Measurements from ENCODE around the gene YBX2.

The YBX2 gene

GRCh38 chr17:7261379-7262191 lies 32.9 kb downstream of the YBX2 start:
- Histone ChIP-seq H3K4me1 (ENCODE audit: control insufficient read depth, insufficient read depth, low read depth, low read length) (peaks cover 26% of the 10 kb centered on the region), H3K79me1 (replicated peaks; ENCODE audit: low read length, poor library complexity, severe bottlenecking) (peaks cover 3% of the 10 kb centered on the region), H2AFZ (ENCODE audit: low read depth, low read length) (peak overlapping the region; percentile 78), H3K4me2 (ENCODE audit: low read length, poor library complexity, severe bottlenecking) (peak overlapping the region; percentile 86), H2BK15ac (ENCODE audit: low read depth, poor library complexity, severe bottlenecking) (no peak overlapping the region), H3K14ac (ENCODE audit: low read length in 2 of 2) (peak overlapping the region in 1 of 2 experiments; percentile 2), H3K18ac (ENCODE audit: low read depth in 1 of 2, low read length in 2 of 2) (peak overlapping the region; percentile 40 to 94), H3K4me3 (ENCODE audit: insufficient read depth in 1 of 2, low read depth in 1 of 2, low read length in 2 of 2) (peak overlapping the region; percentile 56 to 68), H3K9ac (ENCODE audit: low read length) (peak overlapping the region; percentile 72), H3K9me3 (ENCODE audit: control insufficient read depth, low read length) (no peaks in the 10 kb centered on the region), H3K23ac (ENCODE audit: low read length in 2 of 2) (peak overlapping the region in 1 of 2 experiments; percentile 91), H2BK5ac (ENCODE audit: low read depth, low read length, poor library complexity, severe bottlenecking) (no peak overlapping the region), H3K27me3 (ENCODE audit: control insufficient read depth in 1 of 2, insufficient read depth in 1 of 2, low read length in 2 of 2) (peaks cover 13 to 21% of the 10 kb centered on the region in 2 experiments), H4K91ac (ENCODE audit: low read length) (peak overlapping the region; percentile 80), H3K4ac (ENCODE audit: low read depth in 1 of 2, low read length in 2 of 2) (peak overlapping the region; percentile 54 to 73), H2AK5ac (ENCODE audit: low read length, severe bottlenecking) (no peak overlapping the region), H3K27ac (ENCODE audit: low read length, poor library complexity, severe bottlenecking) (no peak overlapping the region), H2BK120ac (ENCODE audit: low read depth, low read length) (peak overlapping the region; percentile 29), H4K8ac (ENCODE audit: low read length) (peak overlapping the region; percentile 98), H3K36me3 (ENCODE audit: control insufficient read depth in 1 of 2, insufficient read depth in 2 of 2, low read depth in 1 of 2, low read length in 2 of 2) (peaks cover 26 to 29% of the 10 kb centered on the region in 2 experiments), H2BK12ac (ENCODE audit: low read length in 2 of 2) (peak overlapping the region in 1 of 2 experiments; percentile 0)
- DNase-seq: no peak
- WGBS: 10% methylated on average over 58 of the region's 71 CpGs

- no peak for DNase-seq
- no peak overlapping the region for H2BK15ac ChIP-seq (ENCODE audit: low read depth, poor library complexity, severe bottlenecking)
- H3K4ac ChIP-seq (ENCODE audit: low read depth in 1 of 2, low read length in 2 of 2): peak overlapping the region; percentile 54 to 73
- peak overlapping the region in 1 of 2 experiments; percentile 19 for H2BK12ac ChIP-seq (ENCODE audit: low read length in 2 of 2)
- peaks cover 26% of the 10 kb centered on the region for H3K4me1 ChIP-seq (ENCODE audit: control insufficient read depth, insufficient read depth, low read depth, low read length)
- no peak overlapping the region for H3K27ac ChIP-seq (ENCODE audit: low read length, poor library complexity, severe bottlenecking)
- peak overlapping the region; percentile 80 for H4K91ac ChIP-seq (ENCODE audit: low read length)
- H2BK5ac ChIP-seq (ENCODE audit: low read depth, low read length, poor library complexity, severe bottlenecking): no peak overlapping the region
- peaks cover 32 to 36% of the 10 kb centered on the region in 2 experiments for H3K36me3 ChIP-seq (ENCODE audit: control insufficient read depth in 1 of 2, insufficient read depth in 2 of 2, low read depth in 1 of 2, low read length in 2 of 2)
- peak overlapping the region; percentile 72 for H3K9ac ChIP-seq (ENCODE audit: low read length)
- peak overlapping the region in 1 of 2 experiments; percentile 91 for H3K23ac ChIP-seq (ENCODE audit: low read length in 2 of 2)
- WGBS: 14% methylated on average over 54 of the region's 54 CpGs
- H4K8ac ChIP-seq (ENCODE audit: low read length): peak overlapping the region; percentile 98
- H3K27me3 ChIP-seq (ENCODE audit: control insufficient read depth in 1 of 2, insufficient read depth in 1 of 2, low read length in 2 of 2): peaks cover 13 to 21% of the 10 kb centered on the region in 2 experiments
- no peak overlapping the region for H3K14ac ChIP-seq (ENCODE audit: low read length in 2 of 2)
- H2BK120ac ChIP-seq (ENCODE audit: low read depth, low read length): peak overlapping the region; percentile 29
- peaks cover 6% of the 10 kb centered on the region for H3K79me1 ChIP-seq (replicated peaks; ENCODE audit: low read length, poor library complexity, severe bottlenecking)
- peak overlapping the region; percentile 40 to 94 for H3K18ac ChIP-seq (ENCODE audit: low read depth in 1 of 2, low read length in 2 of 2)
- H3K9me3 ChIP-seq (ENCODE audit: control insufficient read depth, low read length): no peaks in the 10 kb centered on the region
- no peak overlapping the region for H2AK5ac ChIP-seq (ENCODE audit: low read length, severe bottlenecking)
- peak overlapping the region; percentile 78 for H2AFZ ChIP-seq (ENCODE audit: low read depth, low read length)
- peak overlapping the region; percentile 56 to 68 for H3K4me3 ChIP-seq (ENCODE audit: insufficient read depth in 1 of 2, low read depth in 1 of 2, low read length in 2 of 2)
- H3K4me2 ChIP-seq (ENCODE audit: low read length, poor library complexity, severe bottlenecking): peak overlapping the region; percentile 86
Observed at GRCh38 chr17:7260651-7261378, 33.6 kb downstream of the YBX2 start.

GRCh38 chr17:7260151-7260550 lies 34.3 kb downstream of the YBX2 start:
- H3K18ac ChIP-seq (ENCODE audit: low read depth in 1 of 2, low read length in 2 of 2): no peak overlapping the region
- 98% methylated on average over 4 of the region's 4 CpGs for whole genome bisulfite sequencing
- H3K36me3 ChIP-seq (ENCODE audit: control insufficient read depth in 1 of 2, insufficient read depth in 2 of 2, low read depth in 1 of 2, low read length in 2 of 2): peaks cover 39 to 41% of the 10 kb centered on the region in 2 experiments
- peaks cover 26% of the 10 kb centered on the region for H3K4me1 ChIP-seq (ENCODE audit: control insufficient read depth, insufficient read depth, low read depth, low read length)
- no peak overlapping the region for H3K9ac ChIP-seq (ENCODE audit: low read length)
- no peak overlapping the region for H3K4ac ChIP-seq (ENCODE audit: low read depth in 1 of 2, low read length in 2 of 2)
- no peak overlapping the region for H3K23ac ChIP-seq (ENCODE audit: low read length in 2 of 2)
- H3K79me1 ChIP-seq (replicated peaks; ENCODE audit: low read length, poor library complexity, severe bottlenecking): peaks cover 7% of the 10 kb centered on the region
- no peak overlapping the region for H2BK15ac ChIP-seq (ENCODE audit: low read depth, poor library complexity, severe bottlenecking)
- no peak overlapping the region for H2BK120ac ChIP-seq (ENCODE audit: low read depth, low read length)
- no peak for DNase-seq
- H3K9me3 ChIP-seq (ENCODE audit: control insufficient read depth, low read length): no peaks in the 10 kb centered on the region
- H3K4me3 ChIP-seq (ENCODE audit: insufficient read depth in 1 of 2, low read depth in 1 of 2, low read length in 2 of 2): no peak overlapping the region
- no peak overlapping the region for H3K14ac ChIP-seq (ENCODE audit: low read length in 2 of 2)
- no peak overlapping the region for H3K4me2 ChIP-seq (ENCODE audit: low read length, poor library complexity, severe bottlenecking)
- H2BK12ac ChIP-seq (ENCODE audit: low read length in 2 of 2): peak overlapping the region in 1 of 2 experiments; percentile 15
- H4K91ac ChIP-seq (ENCODE audit: low read length): no peak overlapping the region
- H3K27me3 ChIP-seq (ENCODE audit: control insufficient read depth in 1 of 2, insufficient read depth in 1 of 2, low read length in 2 of 2): peaks cover 13 to 21% of the 10 kb centered on the region in 2 experiments
- no peak overlapping the region for H3K27ac ChIP-seq (ENCODE audit: low read length, poor library complexity, severe bottlenecking)
- no peak overlapping the region for H4K8ac ChIP-seq (ENCODE audit: low read length)
- no peak overlapping the region for H2BK5ac ChIP-seq (ENCODE audit: low read depth, low read length, poor library complexity, severe bottlenecking)
- H2AK5ac ChIP-seq (ENCODE audit: low read length, severe bottlenecking): no peak overlapping the region
- no peak overlapping the region for H2AFZ ChIP-seq (ENCODE audit: low read depth, low read length)

GRCh38 chr17:7259555-7259889 lies 34.9 kb downstream of the YBX2 start:
- Histone ChIP-seq H3K23ac (ENCODE audit: low read length in 2 of 2) (no peak overlapping the region), H3K36me3 (ENCODE audit: control insufficient read depth in 1 of 2, insufficient read depth in 2 of 2, low read depth in 1 of 2, low read length in 2 of 2) (peaks cover 43 to 47% of the 10 kb centered on the region in 2 experiments), H2AFZ (ENCODE audit: low read depth, low read length) (no peak overlapping the region), H2BK5ac (ENCODE audit: low read depth, low read length, poor library complexity, severe bottlenecking) (no peak overlapping the region), H3K4me1 (ENCODE audit: control insufficient read depth, insufficient read depth, low read depth, low read length) (peaks cover 26% of the 10 kb centered on the region), H3K27me3 (ENCODE audit: control insufficient read depth in 1 of 2, insufficient read depth in 1 of 2, low read length in 2 of 2) (peaks cover 13 to 21% of the 10 kb centered on the region in 2 experiments), H3K27ac (ENCODE audit: low read length, poor library complexity, severe bottlenecking) (no peak overlapping the region), H3K18ac (ENCODE audit: low read depth in 1 of 2, low read length in 2 of 2) (no peak overlapping the region), H3K4me2 (ENCODE audit: low read length, poor library complexity, severe bottlenecking) (no peak overlapping the region), H3K9ac (ENCODE audit: low read length) (no peak overlapping the region), H2BK12ac (ENCODE audit: low read length in 2 of 2) (no peak overlapping the region), H2AK5ac (ENCODE audit: low read length, severe bottlenecking) (no peak overlapping the region), H2BK15ac (ENCODE audit: low read depth, poor library complexity, severe bottlenecking) (no peak overlapping the region), H3K14ac (ENCODE audit: low read length in 2 of 2) (no peak overlapping the region), H3K9me3 (ENCODE audit: control insufficient read depth, low read length) (no peaks in the 10 kb centered on the region), H2BK120ac (ENCODE audit: low read depth, low read length) (no peak overlapping the region), H4K91ac (ENCODE audit: low read length) (no peak overlapping the region), H3K4ac (ENCODE audit: low read depth in 1 of 2, low read length in 2 of 2) (no peak overlapping the region), H3K4me3 (ENCODE audit: insufficient read depth in 1 of 2, low read depth in 1 of 2, low read length in 2 of 2) (no peak overlapping the region), H4K8ac (ENCODE audit: low read length) (no peak overlapping the region), H3K79me1 (replicated peaks; ENCODE audit: low read length, poor library complexity, severe bottlenecking) (peaks cover 11% of the 10 kb centered on the region)
- 100% methylated on average over 3 of the region's 6 CpGs for WGBS
- no peak for DNase-seq

Measured in mesenchymal stem cell (in vitro differentiated cells and primary cell).